22Rv1 (cell line): ENCODE data around the gene PNPO.

Experiments
- ZFX ChIP-seq: fragments of 450-650 bp; IDR thresholded peaks from 2 replicates; pipeline ENCODE4 v1.6.1; 2017; ENCODE audit warnings: antibody characterized with exemption, borderline replicate concordance
- TF ChIP-seq, protein P1 (sequence below): fragments of 450-650 bp; IDR thresholded peaks from 2 replicates; pipeline ENCODE4 v1.5.1; 2017; ENCODE audit warnings: mild to moderate bottlenecking

GRCh38 chr17:47967607-47968252, 26.4 kb downstream of the PNPO start:
- TF ChIP-seq, protein P1, sequence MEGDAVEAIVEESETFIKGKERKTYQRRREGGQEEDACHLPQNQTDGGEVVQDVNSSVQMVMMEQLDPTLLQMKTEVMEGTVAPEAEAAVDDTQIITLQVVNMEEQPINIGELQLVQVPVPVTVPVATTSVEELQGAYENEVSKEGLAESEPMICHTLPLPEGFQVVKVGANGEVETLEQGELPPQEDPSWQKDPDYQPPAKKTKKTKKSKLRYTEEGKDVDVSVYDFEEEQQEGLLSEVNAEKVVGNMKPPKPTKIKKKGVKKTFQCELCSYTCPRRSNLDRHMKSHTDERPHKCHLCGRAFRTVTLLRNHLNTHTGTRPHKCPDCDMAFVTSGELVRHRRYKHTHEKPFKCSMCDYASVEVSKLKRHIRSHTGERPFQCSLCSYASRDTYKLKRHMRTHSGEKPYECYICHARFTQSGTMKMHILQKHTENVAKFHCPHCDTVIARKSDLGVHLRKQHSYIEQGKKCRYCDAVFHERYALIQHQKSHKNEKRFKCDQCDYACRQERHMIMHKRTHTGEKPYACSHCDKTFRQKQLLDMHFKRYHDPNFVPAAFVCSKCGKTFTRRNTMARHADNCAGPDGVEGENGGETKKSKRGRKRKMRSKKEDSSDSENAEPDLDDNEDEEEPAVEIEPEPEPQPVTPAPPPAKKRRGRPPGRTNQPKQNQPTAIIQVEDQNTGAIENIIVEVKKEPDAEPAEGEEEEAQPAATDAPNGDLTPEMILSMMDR = no peak
- no peak for TF ChIP-seq ZFX
